Nephron (organoid): ENCODE results near the gene HACD3.

Experiments
- H3K27ac Mint-ChIP-seq, 3 experiments: 2 replicates each; pipeline ENCODE4 v1.8.0; 2020; ENCODE audit warnings: mixed read lengths in 3 of 3, mild to moderate bottlenecking in 2 of 3, moderate library complexity in 1 of 3
- H3K27me3 Mint-ChIP-seq: 2 replicates; pipeline ENCODE4 v1.8.0; 2021; ENCODE audit warnings: low read depth, mild to moderate bottlenecking, moderate library complexity, mixed read lengths
- H3K36me3 Mint-ChIP-seq: 2 replicates; pipeline ENCODE4 v1.8.0; 2020; ENCODE audit warnings: low read depth, mixed read lengths
- H3K4me1 Mint-ChIP-seq: 2 replicates; pipeline ENCODE4 v1.8.0; 2020; ENCODE audit warnings: mixed read lengths
- H3K4me3 Mint-ChIP-seq, 3 experiments: 2 replicates each; pipeline ENCODE4 v1.8.0; 2020; ENCODE audit warnings: mild to moderate bottlenecking in 3 of 3, mixed read lengths in 3 of 3, moderate library complexity in 2 of 3
- H3K9me3 Mint-ChIP-seq: 2 replicates; pipeline ENCODE4 v1.8.0; 2020; ENCODE audit warnings: mixed read lengths
- TF ChIP-seq, protein P1 (sequence below), 3 experiments: fragments of 200-600 bp; sonication (generic); IDR thresholded peaks; one replicate each; pipeline ENCODE4 v1.5.0; 2021; ENCODE audit warnings: antibody characterized with exemption in 3 of 3; ENCODE audit not compliant: unreplicated experiment in 3 of 3

HACD3 gene

DNA sequence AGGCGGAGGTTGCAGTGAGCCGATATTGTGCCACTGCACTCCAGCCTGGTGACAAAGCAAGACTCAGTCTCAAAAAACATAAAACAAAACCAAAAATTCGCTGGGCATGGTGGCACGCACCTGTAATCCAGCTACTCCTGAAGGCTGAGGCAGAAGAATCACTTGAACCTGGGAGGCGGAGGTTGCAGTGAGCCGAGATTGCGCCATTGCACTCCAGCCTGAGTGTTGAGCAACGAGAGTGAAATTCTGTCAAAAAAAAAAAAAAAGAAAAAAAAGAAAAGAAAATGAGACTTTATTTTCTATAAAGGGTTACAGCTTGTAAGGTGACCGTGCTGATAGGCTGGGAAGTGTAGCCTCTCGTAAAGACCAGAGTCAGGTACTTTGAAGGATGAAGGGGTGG lies 6.0 kb upstream of the HACD3 start:
- Mint-ChIP-seq H3K27me3 (no peaks in the 10 kb centered on the region), H3K27ac (no peak overlapping the region), H3K9me3 (no peaks in the 10 kb centered on the region), H3K36me3 (no peaks in the 10 kb centered on the region), H3K4me3 (no peak overlapping the region), H3K4me1 (peaks cover 7% of the 10 kb centered on the region)
- TF ChIP-seq, protein P1, sequence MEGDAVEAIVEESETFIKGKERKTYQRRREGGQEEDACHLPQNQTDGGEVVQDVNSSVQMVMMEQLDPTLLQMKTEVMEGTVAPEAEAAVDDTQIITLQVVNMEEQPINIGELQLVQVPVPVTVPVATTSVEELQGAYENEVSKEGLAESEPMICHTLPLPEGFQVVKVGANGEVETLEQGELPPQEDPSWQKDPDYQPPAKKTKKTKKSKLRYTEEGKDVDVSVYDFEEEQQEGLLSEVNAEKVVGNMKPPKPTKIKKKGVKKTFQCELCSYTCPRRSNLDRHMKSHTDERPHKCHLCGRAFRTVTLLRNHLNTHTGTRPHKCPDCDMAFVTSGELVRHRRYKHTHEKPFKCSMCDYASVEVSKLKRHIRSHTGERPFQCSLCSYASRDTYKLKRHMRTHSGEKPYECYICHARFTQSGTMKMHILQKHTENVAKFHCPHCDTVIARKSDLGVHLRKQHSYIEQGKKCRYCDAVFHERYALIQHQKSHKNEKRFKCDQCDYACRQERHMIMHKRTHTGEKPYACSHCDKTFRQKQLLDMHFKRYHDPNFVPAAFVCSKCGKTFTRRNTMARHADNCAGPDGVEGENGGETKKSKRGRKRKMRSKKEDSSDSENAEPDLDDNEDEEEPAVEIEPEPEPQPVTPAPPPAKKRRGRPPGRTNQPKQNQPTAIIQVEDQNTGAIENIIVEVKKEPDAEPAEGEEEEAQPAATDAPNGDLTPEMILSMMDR (IDR thresholded peaks at IDR 0.05; ENCODE audit: unreplicated experiment in 3 of 3), result no peak

DNA sequence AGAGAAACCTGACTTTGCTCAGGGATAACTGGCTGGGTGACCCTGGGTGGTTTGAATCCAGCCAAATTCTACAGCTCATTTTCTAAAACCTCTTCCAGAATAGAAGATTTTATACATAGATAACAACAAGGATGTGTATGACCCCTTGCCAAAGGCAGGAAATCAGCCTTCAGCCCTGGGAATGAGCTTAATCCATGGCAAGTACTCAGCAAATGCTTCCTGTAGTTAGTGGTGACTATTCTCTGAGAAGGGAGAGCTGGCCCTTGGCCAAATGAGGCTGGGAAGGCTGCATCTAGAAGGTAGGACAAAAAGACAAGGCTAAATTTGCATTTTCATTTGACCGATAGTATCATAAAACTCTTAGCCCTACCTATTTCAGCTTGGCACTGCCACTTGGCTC lies 4.6 kb upstream of the HACD3 start:
- Mint-ChIP-seq H3K4me1 (peaks cover 6% of the 10 kb centered on the region), H3K4me3 (no peak overlapping the region), H3K36me3 (no peaks in the 10 kb centered on the region), H3K27ac (peak overlapping the region in 1 of 3 experiments; percentile 54), H3K27me3 (no peaks in the 10 kb centered on the region), H3K9me3 (no peaks in the 10 kb centered on the region)
- TF ChIP-seq, protein P1 (IDR thresholded peaks at IDR 0.05; ENCODE audit: unreplicated experiment in 3 of 3), result no peak

DNA sequence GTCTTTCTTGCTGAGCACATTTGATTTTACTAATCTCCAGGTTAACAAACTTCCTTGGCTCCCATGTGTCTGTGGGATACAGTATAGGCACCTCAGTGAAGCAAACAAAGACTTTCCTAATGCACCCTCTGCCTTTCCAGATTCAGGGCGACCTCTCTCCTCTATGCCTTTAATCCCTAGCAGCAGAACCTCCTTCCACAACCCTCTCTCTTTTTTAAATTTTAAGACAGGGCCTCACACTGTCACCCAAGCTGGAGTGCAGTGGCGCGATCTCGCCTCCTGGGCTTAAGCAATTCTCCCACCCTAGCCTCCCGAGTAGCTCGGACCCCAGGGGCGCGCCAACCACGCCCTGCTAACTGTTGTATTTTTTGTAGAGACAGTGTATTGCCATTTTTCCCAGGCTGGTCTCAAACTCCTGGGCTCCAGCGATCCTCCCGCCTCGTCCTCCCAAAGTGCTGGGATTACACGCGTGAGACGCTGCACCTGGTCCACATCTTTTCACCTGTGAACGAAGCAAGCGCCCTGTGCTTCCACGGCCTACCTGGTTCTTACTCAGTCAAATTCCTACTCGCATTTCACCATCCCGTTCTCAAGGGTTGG lies 1.7 kb upstream of the HACD3 start:
- Mint-ChIP-seq H3K27me3 (no peaks in the 10 kb centered on the region), H3K4me1 (peaks cover 26% of the 10 kb centered on the region), H3K27ac (peak overlapping the region; percentile 12 to 92 (median 87)), H3K4me3 (peak overlapping the region in 2 of 3 experiments; percentile 43 to 96), H3K9me3 (no peaks in the 10 kb centered on the region), H3K36me3 (no peaks in the 10 kb centered on the region)
- TF ChIP-seq, protein P1 (IDR thresholded peaks at IDR 0.05; ENCODE audit: unreplicated experiment in 3 of 3), result no peak

DNA sequence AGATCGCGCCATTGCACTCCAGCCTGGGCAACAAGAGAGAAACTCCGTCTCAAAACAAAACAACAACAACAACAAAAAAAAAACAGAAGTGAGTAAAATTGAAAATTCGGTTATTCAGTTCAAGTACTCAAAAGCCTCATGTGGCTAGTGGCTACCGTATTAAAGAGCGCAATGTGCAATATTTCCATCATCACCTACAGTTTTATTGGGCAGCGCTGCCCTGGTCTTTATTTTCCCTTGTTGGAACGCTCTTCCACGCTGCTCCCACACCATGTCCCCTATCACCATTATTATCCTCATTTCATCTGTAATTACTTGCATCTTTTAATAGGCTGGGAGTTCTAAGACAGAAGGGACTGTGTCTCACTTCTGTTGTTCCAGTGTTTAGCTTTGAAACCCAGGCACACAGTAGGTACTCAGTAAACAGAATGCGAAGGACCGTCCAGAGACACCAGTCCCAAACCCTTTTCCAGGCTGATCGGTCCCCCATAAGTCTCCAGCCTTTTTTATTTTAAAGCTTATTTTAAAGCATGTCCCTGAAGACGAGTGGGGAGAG lies 423 bp upstream of the HACD3 start:
- peak overlapping the region; percentile 87 to 92 (median 89) for H3K27ac Mint-ChIP-seq
- H3K9me3 Mint-ChIP-seq, result no peaks in the 10 kb centered on the region
- peaks cover 5% of the 10 kb centered on the region for H3K36me3 Mint-ChIP-seq
- no peaks in the 10 kb centered on the region for H3K27me3 Mint-ChIP-seq
- TF ChIP-seq, protein P1 (IDR thresholded peaks at IDR 0.05; ENCODE audit: unreplicated experiment in 3 of 3), result no peak
- H3K4me3 Mint-ChIP-seq, result peak overlapping the region; percentile 85 to 96 (median 89)
- peaks cover 35% of the 10 kb centered on the region for H3K4me1 Mint-ChIP-seq

DNA sequence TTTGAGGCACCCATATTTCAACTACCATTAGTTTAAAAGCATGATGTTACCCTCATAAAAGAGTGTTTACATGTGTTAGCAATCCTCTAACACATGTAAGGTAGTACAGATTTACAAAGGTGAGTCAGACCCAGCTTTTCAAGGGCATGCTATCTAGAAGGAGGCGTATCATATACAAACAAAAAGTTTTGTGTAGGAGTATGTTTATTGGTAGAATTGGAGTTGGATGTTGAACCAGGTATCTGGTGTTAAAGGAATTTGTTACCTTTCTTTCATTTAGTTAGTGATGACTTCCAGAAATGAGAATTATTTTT lies 2.4 kb downstream of the HACD3 start:
- H3K4me1 Mint-ChIP-seq, result peaks cover 35% of the 10 kb centered on the region
- H3K36me3 Mint-ChIP-seq, result peaks cover 18% of the 10 kb centered on the region
- no peaks in the 10 kb centered on the region for H3K27me3 Mint-ChIP-seq
- H3K9me3 Mint-ChIP-seq, result no peaks in the 10 kb centered on the region
- H3K27ac Mint-ChIP-seq, result peak overlapping the region; percentile 58 to 86 (median 86)
- peak overlapping the region; percentile 50 to 75 (median 73) for H3K4me3 Mint-ChIP-seq
- TF ChIP-seq, protein P1 (IDR thresholded peaks at IDR 0.05; ENCODE audit: unreplicated experiment in 3 of 3), result no peak
